CD4-positive, alpha-beta T cell treated with Interleukin-4 for 4 hours (primary cell): ENCODE results near the gene KRT15.

ENCODE experiments used
- DNase-seq: peaks from one replicate; pipeline ENCODE4 v3.0.0-alpha.2; 2020

The KRT15 gene

DNA sequence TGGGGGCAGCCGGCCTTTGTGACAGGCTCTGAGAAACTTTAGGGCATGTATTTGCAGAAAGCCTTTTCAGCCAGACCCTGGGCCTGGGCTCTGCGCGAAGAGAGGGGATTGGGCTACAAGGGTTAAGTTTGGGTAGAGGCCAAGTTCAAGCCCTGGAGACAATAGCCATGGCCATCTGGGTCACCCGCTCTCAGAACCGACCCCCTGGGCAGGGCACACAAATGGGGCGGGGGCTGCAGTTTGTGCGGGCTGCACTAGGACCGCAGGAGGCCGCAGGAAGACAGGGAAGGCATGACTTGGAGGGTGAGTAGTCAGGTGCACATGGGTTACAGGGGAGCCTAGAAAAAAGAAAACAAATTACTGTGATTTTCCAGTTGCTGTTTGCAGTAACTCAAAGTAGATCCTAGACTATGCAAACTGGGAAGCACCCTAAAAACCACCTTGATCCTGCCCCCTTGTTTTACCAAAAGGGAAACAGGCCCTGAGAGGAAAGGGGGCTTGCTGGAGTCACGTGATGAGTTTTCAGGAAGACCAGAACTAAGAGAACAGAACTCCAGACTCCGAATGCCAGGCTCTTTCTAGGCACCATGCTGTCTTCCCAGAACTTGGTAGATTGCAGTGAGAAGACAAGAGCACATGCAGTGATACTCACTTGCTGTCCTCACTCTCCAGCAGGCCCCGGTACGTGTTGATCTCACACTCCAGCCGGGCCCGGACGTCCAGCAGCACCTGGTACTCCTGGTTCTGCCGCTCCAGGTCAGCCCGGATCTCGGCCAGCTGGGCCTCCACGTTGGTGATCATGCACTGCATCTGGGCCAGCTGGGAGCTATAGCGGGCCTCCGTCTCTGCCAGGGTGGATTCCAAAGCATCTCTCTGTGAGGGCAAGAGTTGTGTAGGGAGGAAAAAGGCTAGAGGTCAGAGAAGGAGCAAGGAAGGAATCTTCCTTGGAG lies 41.5 kb downstream of the KRT15 start:
- no peak for DNase-seq

DNA sequence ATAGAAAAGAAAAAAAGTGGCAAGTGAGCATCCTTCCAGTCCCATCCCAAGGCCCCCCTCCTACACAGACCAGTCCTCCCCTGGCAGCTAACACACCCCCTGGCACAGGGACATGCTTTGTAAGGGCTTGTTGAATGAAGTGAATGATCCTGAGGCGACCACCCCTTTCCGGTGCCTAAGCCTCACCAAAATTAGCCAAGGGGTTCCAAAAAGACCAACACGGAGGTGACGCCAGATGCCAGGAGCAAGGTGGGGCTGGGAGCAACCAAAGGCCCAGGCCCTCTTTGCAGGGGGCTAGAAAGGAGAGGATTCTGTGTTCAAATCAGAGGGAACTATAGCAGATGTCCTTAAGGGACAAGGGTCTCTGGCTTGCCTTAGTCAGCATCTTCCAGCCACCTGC lies 43.3 kb downstream of the KRT15 start:
- DNase-seq, result no peak

DNA sequence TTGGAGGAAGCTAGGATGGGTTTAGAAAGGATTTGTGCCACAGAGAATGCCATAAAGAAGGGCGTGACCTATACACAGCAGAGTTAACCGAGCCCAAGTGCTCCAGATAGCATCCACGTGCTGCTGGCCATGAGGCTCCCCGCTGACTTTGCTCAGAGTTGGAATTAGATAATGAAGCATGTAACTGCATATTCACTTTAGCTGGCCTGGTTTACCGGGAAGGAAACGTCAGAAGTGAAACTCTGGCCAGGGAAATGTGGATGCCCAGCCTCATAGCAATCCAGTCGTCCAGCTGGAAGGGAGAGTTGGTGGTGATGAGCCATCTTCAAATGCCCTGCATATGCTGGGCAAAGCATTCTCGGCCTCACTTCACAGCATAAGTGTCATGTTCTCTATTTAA lies 43.8 kb downstream of the KRT15 start:
- no peak for DNase-seq

DNA sequence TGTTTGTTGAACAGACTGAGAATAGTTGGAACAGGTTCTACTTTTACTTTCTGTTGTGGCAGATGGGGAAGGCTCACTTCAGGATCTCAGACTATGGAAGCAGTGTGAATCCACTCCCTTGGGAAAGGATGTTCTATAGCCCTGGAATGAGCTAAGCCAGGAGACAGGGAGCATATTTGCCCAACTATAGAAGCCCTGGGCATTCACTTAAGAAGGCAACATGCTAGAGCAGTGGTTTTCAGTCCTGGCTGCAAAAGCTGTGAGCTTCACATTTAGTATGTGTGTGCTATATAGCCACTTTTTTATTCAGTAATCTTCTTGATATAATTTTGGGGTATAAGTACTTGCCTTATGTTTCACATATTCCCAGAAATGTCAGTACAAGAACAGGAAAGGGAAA lies 50.3 kb downstream of the KRT15 start:
- DNase-seq, result no peak

DNA sequence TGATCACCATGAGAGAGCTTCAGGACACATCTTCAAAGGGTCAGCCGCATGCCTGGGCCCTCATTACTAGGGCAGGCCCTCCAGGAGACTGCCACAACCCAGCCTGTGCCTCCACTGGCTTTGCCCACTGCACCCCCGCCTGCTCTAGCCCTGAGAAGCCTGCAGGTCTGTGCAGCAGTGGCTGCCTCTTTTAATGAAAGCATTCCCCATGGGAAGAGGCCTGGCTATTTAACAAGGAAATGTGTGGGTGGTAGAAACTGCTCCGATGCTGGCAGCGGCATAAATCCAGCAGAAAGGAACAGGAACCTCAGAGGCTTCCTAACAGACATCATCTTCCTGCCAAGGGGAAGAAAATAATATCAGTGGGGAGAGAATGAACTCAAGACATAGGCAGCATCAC lies 51.1 kb downstream of the KRT15 start:
- DNase-seq, result no peak

DNA sequence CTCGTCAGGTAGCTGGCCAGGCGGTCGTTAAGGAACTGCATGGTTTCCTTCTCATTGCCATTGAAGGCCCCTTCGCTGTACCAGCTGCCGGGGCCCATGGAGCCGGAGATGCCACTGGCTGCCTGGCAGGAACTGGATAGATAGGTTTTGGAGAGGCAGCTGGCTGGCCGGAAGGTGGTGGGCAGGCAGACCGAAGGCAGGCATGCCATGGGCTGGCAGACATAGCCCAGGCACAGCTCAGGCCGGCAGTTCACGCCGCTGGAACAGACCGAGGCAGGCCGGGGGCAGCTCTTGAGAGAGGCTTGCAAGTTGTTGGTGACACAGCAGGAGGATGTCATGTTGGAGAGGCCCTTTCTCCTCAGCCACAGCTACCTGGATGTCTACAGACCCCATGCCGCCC lies 51.7 kb downstream of the KRT15 start, which contains the start of gene KRT32:
KRT32 (minus strand) TSS at position 399 of the 400 bp plus-strand sequence; CDS start at position 338, 61 bp downstream.
- DNase-seq, result no peak

DNA sequence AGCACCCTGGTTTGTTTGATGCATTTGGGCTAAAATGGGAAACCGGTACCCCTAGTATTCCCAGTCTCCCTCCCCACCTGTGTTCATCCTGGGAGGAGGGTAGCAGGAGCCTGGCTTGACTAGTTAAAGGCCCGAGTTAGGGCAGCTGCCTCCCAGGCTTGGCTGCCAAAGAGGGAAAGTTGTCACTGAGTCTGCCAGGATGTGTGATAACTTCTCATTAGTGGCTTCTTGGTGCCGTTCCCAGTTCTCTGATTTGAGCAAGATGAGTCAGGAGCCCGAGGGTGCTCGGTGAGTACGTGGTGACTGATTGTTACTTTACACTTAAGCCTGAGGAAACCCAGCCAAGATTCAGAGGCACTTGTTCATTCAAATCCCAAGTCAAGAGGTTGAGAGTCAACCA lies 54.0 kb downstream of the KRT15 start:
- DNase-seq, result no peak

DNA sequence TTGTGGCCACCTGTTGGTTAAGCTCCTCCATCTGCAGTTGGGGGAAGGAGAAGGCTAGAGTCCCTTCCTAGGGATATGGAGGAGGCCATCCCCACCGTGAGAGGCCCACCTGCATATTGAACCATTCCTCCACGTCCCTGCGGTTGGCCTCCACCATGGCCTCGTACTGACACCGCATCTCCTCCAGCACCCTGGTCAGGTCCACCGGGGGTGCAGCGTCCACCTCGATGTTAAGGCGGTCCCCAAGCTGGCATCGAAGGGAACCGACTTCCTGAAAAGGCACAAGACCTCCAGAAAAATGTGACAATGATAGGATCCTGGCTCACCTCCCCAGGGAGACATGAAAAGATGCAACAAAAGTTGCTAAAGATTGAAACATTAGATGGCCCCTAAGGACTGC lies 54.5 kb downstream of the KRT15 start:
- DNase-seq, result no peak

DNA sequence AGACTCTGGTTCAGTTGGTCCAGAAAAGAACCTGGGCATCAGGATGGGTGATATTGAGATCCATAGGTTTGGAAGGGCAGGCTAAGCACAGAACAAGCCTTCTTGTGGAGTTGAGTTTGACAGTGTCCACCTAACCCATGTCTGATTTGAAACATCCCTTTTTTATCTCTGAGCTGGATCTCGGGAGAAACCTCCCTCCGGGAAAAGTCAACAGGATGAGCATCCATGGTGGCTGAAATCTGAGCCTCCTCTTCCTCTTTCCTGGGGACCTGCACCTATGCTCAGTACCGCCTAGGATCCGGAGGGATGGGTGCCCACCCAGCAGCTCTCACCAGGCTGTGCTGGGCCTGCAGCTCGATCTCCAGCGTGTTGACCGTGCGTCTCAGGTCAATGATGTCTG lies 54.9 kb downstream of the KRT15 start:
- DNase-seq, result no peak
